Hematopoietic multipotent progenitor cell treated with erythropoietin and hydrocortisone succinate and interleukin-3 and kit ligand, for 4 days (in vitro differentiated cells): ENCODE measurements around the gene PPP1R13L.
A peak's percentile ranks its signal among the peaks of the same experiment; 100 is the strongest.

ENCODE experiments used
- DNase-seq: peaks from one replicate; pipeline ENCODE4 v3.0.0-alpha.2; 2015

The PPP1R13L gene

GRCh38 chr19:45406226-45407090 is 1.6 kb upstream of the PPP1R13L start, which contains the start of gene POLR1G:
Gene POLR1G, plus strand, starts transcription at chr19:45406644. Its CDS starts 53 bp downstream, at chr19:45406697.
- peak; percentile 93 for DNase-seq

- peak; percentile 94 for DNase-seq
Measured at GRCh38 chr19:45405435-45406225, 761 bp upstream of the PPP1R13L start.

GRCh38 chr19:45403781-45404556 is 900 bp downstream of the PPP1R13L start:
- DNase-seq: peak; percentile 79

- DNase-seq: no peak
Measured at GRCh38 chr19:45403272-45403671, 1.6 kb downstream of the PPP1R13L start.

- DNase-seq: peak; percentile 70
Measured at GRCh38 chr19:45402298-45403061, 2.4 kb downstream of the PPP1R13L start.

GRCh38 chr19:45401815-45402214 is 3.1 kb downstream of the PPP1R13L start:
- DNase-seq: no peak

GRCh38 chr19:45400192-45400591 is 4.7 kb downstream of the PPP1R13L start:
- DNase-seq: no peak

GRCh38 chr19:45395821-45396617 is 8.8 kb downstream of the PPP1R13L start:
- no peak for DNase-seq

- DNase-seq: no peak
Measured at GRCh38 chr19:45391871-45392665, 12.8 kb downstream of the PPP1R13L start.

GRCh38 chr19:45391346-45391745 is 13.5 kb downstream of the PPP1R13L start:
- peak; percentile 44 for DNase-seq

- DNase-seq: no peak
Measured at GRCh38 chr19:45385392-45386221, 19.3 kb downstream of the PPP1R13L start.

GRCh38 chr19:45382426-45382825 is 22.4 kb downstream of the PPP1R13L start:
- DNase-seq: no peak

GRCh38 chr19:45380107-45380506 is 24.8 kb downstream of the PPP1R13L start:
- no peak for DNase-seq

- no peak for DNase-seq
Measured at GRCh38 chr19:45376045-45376724, 28.7 kb downstream of the PPP1R13L start.

- DNase-seq: peak; percentile 99
Measured at GRCh38 chr19:45370410-45371204, 34.3 kb downstream of the PPP1R13L start, which contains the start of gene ERCC2. Gene ERCC2, minus strand, starts transcription at chr19:45370573. Its CDS starts 33 bp downstream, at chr19:45370540.

- no peak for DNase-seq
Measured at GRCh38 chr19:45368737-45369340, 36.0 kb downstream of the PPP1R13L start.

GRCh38 chr19:45368127-45368526 is 36.7 kb downstream of the PPP1R13L start:
- no peak for DNase-seq
